ENCODE measurements around the gene TPST1. TPM values are rescaled to one million over a fixed set of nuclear protein-coding genes. Genes with fewer than 3 reads are reported as not detected.

Gene TPST1

DNA sequence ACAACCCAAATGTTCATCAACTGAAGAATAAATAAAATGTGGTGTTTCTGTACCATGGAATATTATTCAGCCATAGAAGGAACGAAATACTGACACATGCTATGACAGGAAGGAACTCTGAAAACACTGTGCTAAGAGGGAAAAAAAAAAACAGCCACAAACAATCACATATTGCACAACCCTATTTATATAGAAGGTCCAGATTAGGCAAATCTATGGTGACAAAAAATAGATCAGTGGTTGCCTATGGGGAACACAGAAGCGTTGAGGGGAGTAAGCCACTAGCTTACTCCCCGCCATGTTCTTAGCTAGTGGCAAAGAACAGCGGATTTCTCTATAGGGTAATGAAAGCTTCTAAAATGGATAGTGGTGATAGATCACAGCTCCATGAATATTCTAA lies 198.4 kb downstream of the TPST1 start:
- Histone ChIP-seq H2AK5ac (ENCODE audit: low read length) (no peak overlapping the region), H2BK15ac (replicated peaks; ENCODE audit: low read depth) (no peak overlapping the region), H3K56ac (ENCODE audit: low read length) (no peak overlapping the region), H3K18ac (ENCODE audit: low read length) (no peak overlapping the region), H3K4me1 (ENCODE audit: control insufficient read depth, low read depth, low read length) (no peaks in the 10 kb centered on the region), H3K4ac (ENCODE audit: low read depth, low read length) (no peak overlapping the region), H3K27ac (ENCODE audit: low read depth, low read length) (no peak overlapping the region), H2BK5ac (ENCODE audit: low read length) (no peak overlapping the region), H2BK120ac (ENCODE audit: low read depth, low read length) (no peak overlapping the region), H4K5ac (ENCODE audit: low read length) (no peak overlapping the region), H3K79me1 (ENCODE audit: low read length) (no peaks in the 10 kb centered on the region), H3K4me2 (ENCODE audit: low read length) (no peak overlapping the region), H3K27me3 (ENCODE audit: insufficient read depth, low read length, poor library complexity) (no peaks in the 10 kb centered on the region), H3K79me2 (ENCODE audit: control insufficient read depth, insufficient read depth, low read length) (no peaks in the 10 kb centered on the region), H3K23ac (ENCODE audit: low read length) (no peak overlapping the region), H3K36me3 (ENCODE audit: control insufficient read depth, insufficient read depth, low read length) (no peaks in the 10 kb centered on the region), H3K4me3 (ENCODE audit: low read length) (no peak overlapping the region), H4K8ac (ENCODE audit: low read depth, low read length) (no peak overlapping the region), H3K9ac (ENCODE audit: low read length) (no peak overlapping the region)
- DNase-seq, result no peak
- no CpG with 5 or more reads among the region's 4 CpGs for WGBS (ENCODE audit: extremely low coverage, insufficient coverage, low lambda C conversion rate)

- Histone ChIP-seq H3K4me2 (ENCODE audit: low read length) (no peak overlapping the region), H3K9ac (ENCODE audit: low read length) (no peak overlapping the region), H2BK5ac (ENCODE audit: low read length) (no peak overlapping the region), H3K4me1 (ENCODE audit: control insufficient read depth, low read depth, low read length) (peaks cover 2% of the 10 kb centered on the region), H2AK5ac (ENCODE audit: low read length) (no peak overlapping the region), H3K56ac (ENCODE audit: low read length) (no peak overlapping the region), H3K23ac (ENCODE audit: low read length) (no peak overlapping the region), H4K8ac (ENCODE audit: low read depth, low read length) (no peak overlapping the region), H4K5ac (ENCODE audit: low read length) (no peak overlapping the region), H2BK120ac (ENCODE audit: low read depth, low read length) (no peak overlapping the region), H3K79me2 (ENCODE audit: control insufficient read depth, insufficient read depth, low read length) (no peaks in the 10 kb centered on the region), H3K79me1 (ENCODE audit: low read length) (no peaks in the 10 kb centered on the region), H3K4me3 (ENCODE audit: low read length) (no peak overlapping the region), H2BK15ac (replicated peaks; ENCODE audit: low read depth) (no peak overlapping the region), H3K18ac (ENCODE audit: low read length) (no peak overlapping the region), H3K4ac (ENCODE audit: low read depth, low read length) (no peak overlapping the region), H3K36me3 (ENCODE audit: control insufficient read depth, insufficient read depth, low read length) (no peaks in the 10 kb centered on the region), H3K27me3 (ENCODE audit: insufficient read depth, low read length, poor library complexity) (no peaks in the 10 kb centered on the region), H3K27ac (ENCODE audit: low read depth, low read length) (no peak overlapping the region)
- DNase-seq, result no peak
- WGBS (ENCODE audit: extremely low coverage, insufficient coverage, low lambda C conversion rate), result no CpG with 5 or more reads among the region's 4 CpGs
These were observed 204.4 kb downstream of the TPST1 start for GRCh38 chr7:66409493-66409892.

Small RNAs within 50 kb of the gene (small RNA-seq; reads per million reads assigned to genes)
- not detected for gene RNU6-313P (ENCODE audit: insufficient read depth)
